OCI-LY7 (cell line): ENCODE measurements around the gene HMOX1.
"Not testable (repeated sequence)": the region's sequence is repeated elsewhere in the genome, so short reads cannot be mapped to it uniquely, and the experiment has no call there.

Experiments
- EZH2phosphoT487 ChIP-seq: fragments of 200-600 bp; sonication (generic); IDR thresholded peaks from 2 replicates; pipeline ENCODE4 v1.6.1; 2018; ENCODE audit warnings: low read depth, borderline replicate concordance, mild to moderate bottlenecking, mixed run types, antibody characterized with exemption, low read length, moderate library complexity, mixed read lengths
- TF ChIP-seq, protein P1 (sequence below): fragments of 200-600 bp; sonication (generic); conservative IDR thresholded peaks from 2 replicates; pipeline ENCODE4 v1.5.1; 2014; ENCODE audit warnings: mild to moderate bottlenecking, antibody characterized with exemption, low read length, moderate library complexity, mixed read lengths

GRCh38 chr22:35364230-35364629 lies 16.7 kb upstream of the HMOX1 start:
- TF ChIP-seq, protein P1, sequence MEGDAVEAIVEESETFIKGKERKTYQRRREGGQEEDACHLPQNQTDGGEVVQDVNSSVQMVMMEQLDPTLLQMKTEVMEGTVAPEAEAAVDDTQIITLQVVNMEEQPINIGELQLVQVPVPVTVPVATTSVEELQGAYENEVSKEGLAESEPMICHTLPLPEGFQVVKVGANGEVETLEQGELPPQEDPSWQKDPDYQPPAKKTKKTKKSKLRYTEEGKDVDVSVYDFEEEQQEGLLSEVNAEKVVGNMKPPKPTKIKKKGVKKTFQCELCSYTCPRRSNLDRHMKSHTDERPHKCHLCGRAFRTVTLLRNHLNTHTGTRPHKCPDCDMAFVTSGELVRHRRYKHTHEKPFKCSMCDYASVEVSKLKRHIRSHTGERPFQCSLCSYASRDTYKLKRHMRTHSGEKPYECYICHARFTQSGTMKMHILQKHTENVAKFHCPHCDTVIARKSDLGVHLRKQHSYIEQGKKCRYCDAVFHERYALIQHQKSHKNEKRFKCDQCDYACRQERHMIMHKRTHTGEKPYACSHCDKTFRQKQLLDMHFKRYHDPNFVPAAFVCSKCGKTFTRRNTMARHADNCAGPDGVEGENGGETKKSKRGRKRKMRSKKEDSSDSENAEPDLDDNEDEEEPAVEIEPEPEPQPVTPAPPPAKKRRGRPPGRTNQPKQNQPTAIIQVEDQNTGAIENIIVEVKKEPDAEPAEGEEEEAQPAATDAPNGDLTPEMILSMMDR: not testable (repeated sequence)
- not testable (repeated sequence) for TF ChIP-seq EZH2phosphoT487
